Astrocyte (in vitro differentiated cells and primary cell): ENCODE results near the gene KIR2DL3.
"Not testable (repeated sequence)": the region's sequence is repeated elsewhere in the genome, so short reads cannot be mapped to it uniquely, and the experiment has no call there.

Experiments used
- EZH2 ChIP-seq: IDR thresholded peaks from 2 replicates; pipeline ENCODE4 v1.6.1; 2012; ENCODE audit warnings: mild to moderate bottlenecking, low read length, inconsistent platforms; ENCODE audit not compliant: insufficient read depth
- TF ChIP-seq, protein P1 (sequence below): IDR thresholded peaks from 2 replicates; pipeline ENCODE4 v1.5.1; 2011; ENCODE audit warnings: low read depth, mild to moderate bottlenecking, inconsistent platforms, low read length, moderate library complexity; ENCODE audit not compliant: insufficient read depth

DNA sequence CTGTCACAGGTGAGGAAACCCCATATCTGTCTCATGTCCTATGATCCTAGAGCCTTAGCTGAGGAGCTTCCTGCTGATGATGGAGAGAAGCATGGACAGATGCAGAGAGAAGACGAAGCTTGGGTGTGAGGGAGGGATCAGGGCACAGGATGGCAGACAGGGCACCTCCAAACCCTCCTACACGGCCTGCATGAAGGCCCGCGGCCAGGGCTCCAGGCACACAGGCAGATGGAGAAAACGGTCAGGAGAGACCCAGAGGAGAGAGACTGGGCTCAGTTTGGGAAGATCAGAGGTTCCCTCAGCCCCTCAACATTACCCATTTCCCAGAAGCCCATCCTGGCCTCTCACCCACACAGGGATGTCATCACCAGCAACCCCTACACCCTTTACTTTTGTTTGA lies 5.8 kb downstream of the KIR2DL3 start:
- not testable (repeated sequence) for TF ChIP-seq EZH2
- TF ChIP-seq, protein P1, sequence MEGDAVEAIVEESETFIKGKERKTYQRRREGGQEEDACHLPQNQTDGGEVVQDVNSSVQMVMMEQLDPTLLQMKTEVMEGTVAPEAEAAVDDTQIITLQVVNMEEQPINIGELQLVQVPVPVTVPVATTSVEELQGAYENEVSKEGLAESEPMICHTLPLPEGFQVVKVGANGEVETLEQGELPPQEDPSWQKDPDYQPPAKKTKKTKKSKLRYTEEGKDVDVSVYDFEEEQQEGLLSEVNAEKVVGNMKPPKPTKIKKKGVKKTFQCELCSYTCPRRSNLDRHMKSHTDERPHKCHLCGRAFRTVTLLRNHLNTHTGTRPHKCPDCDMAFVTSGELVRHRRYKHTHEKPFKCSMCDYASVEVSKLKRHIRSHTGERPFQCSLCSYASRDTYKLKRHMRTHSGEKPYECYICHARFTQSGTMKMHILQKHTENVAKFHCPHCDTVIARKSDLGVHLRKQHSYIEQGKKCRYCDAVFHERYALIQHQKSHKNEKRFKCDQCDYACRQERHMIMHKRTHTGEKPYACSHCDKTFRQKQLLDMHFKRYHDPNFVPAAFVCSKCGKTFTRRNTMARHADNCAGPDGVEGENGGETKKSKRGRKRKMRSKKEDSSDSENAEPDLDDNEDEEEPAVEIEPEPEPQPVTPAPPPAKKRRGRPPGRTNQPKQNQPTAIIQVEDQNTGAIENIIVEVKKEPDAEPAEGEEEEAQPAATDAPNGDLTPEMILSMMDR, result not testable (repeated sequence)
